Caco-2 (cell line): Measurements from ENCODE around the gene TLL1. TPM values are rescaled to one million over a fixed set of nuclear protein-coding genes. Genes with fewer than 3 reads are reported as not detected.

Source experiments
- BruUV-seq: library from RNA; stranded (reverse); fragments of 400-500 nt; replicated peaks from 2 replicates; lab custom pipeline; 2021; lab: Mats Ljungman, UMichigan
- CTCF ChIA-PET: fragments of 300-600 bp; sonication (Branson Sonifier 250); formaldehyde crosslinking; loops from one replicate; lab custom pipeline; 2022; ENCODE audit warnings: antibody characterized with exemption; lab: Charles Lee
- POLR2A ChIA-PET: fragments of 300-600 bp; sonication (Branson Sonifier 250); formaldehyde crosslinking; loops from one replicate; lab custom pipeline; 2022; ENCODE audit warnings: antibody characterized with exemption; lab: Charles Lee
- DNase-seq, 2 experiments: peaks; one replicate each; pipeline versions ENCODE4 v3.0.0 to v3.0.0-alpha.2; 2020 to 2022
- H3K27me3 ChIP-seq: replicated peaks from 2 replicates; pipeline ENCODE4 v1.6.0; 2011; ENCODE audit warnings: low read length; ENCODE audit not compliant: control insufficient read depth, insufficient read depth
- H3K36me3 ChIP-seq: 2 replicates; pipeline ENCODE4 v1.5.1; 2011; ENCODE audit warnings: low read length; ENCODE audit not compliant: control insufficient read depth, insufficient read depth
- H3K4me1 ChIP-seq: fragments of 250-450 bp; sonication (Bioruptor Pico); 2 replicates; pipeline ENCODE4 v1.5.1; 2020; ENCODE audit warnings: mild to moderate bottlenecking
- H3K4me3 ChIP-seq: 2 replicates; pipeline ENCODE4 v1.5.1; 2011; ENCODE audit warnings: low read depth, mild to moderate bottlenecking, control low read depth, low read length
- H3K9me3 ChIP-seq: fragments of 250-450 bp; sonication (Bioruptor Pico); 2 replicates; pipeline ENCODE4 v1.5.1; 2020; ENCODE audit warnings: mild to moderate bottlenecking, moderate library complexity
- H3K27ac Mint-ChIP-seq: one replicate; pipeline ENCODE4 v1.8.0; 2022; ENCODE audit warnings: mixed read lengths; ENCODE audit not compliant: unreplicated experiment
- H3K27me3 Mint-ChIP-seq: one replicate; pipeline ENCODE4 v1.8.0; 2022; ENCODE audit warnings: mixed read lengths; ENCODE audit not compliant: insufficient read depth, unreplicated experiment
- H3K36me3 Mint-ChIP-seq: one replicate; pipeline ENCODE4 v1.8.0; 2022; ENCODE audit warnings: mild to moderate bottlenecking, mixed read lengths; ENCODE audit not compliant: insufficient read depth, unreplicated experiment
- H3K4me1 Mint-ChIP-seq: one replicate; pipeline ENCODE4 v1.8.0; 2022; ENCODE audit warnings: low read depth, mixed read lengths; ENCODE audit not compliant: unreplicated experiment
- H3K4me3 Mint-ChIP-seq: one replicate; pipeline ENCODE4 v1.8.0; 2022; ENCODE audit warnings: mild to moderate bottlenecking, moderate library complexity, mixed read lengths; ENCODE audit not compliant: unreplicated experiment
- H3K9me3 Mint-ChIP-seq: one replicate; pipeline ENCODE4 v1.8.0; 2022; ENCODE audit warnings: mixed read lengths; ENCODE audit not compliant: unreplicated experiment
- CTCF ChIP-seq, 2 experiments: fragments of 200-600 bp in 1 of 2; IDR thresholded peaks; 1 replicate in 1 of 2; 2 replicates in 1 of 2; pipeline versions ENCODE4 v1.5.1 to v1.8.0; 2011 to 2022; ENCODE audit warnings: antibody characterized with exemption in 1 of 2, control low read depth in 1 of 2, inconsistent platforms in 1 of 2, low read depth in 1 of 2, low read length in 1 of 2, mild to moderate bottlenecking in 1 of 2, moderate library complexity in 1 of 2; ENCODE audit not compliant: insufficient read depth in 1 of 2, severe bottlenecking in 1 of 2, unreplicated experiment in 1 of 2
- intact Hi-C: fragments of 100-400 bp; cut with micrococcal nuclease; formaldehyde crosslinking; loops from one replicate; pipeline ENCODE4 v1.10.0; 2022; ENCODE audit not compliant: unreplicated experiment
- total RNA-seq: library from RNA; stranded (reverse); gene quantifications from 2 replicates; pipeline ENCODE4 v1.2.3, GENCODE V29; 2022

The TLL1 gene
- total RNA-seq, 1 experiment from 2014 or later: 14.2 TPM

DNA sequence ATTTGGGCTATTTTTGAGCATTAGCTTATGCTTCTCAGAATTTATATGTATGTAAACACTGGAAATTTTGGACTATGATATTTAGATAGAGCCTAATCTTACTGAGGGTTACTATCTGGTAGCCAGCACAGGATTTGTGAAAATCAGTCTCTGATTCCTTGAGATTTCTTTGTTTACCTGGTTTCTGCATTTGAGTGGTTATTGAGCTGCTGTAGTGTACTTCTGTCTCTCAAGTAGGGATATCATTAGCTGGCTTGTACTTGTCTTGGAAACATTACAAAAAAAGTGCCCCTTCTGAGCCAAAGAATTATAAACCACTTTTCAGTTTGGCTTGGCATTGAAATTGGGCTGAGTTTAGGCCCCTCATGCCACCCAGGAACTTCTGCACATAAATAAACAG, 49.7 kb downstream of the TLL1 start:
- H3K27me3 Mint-ChIP-seq: no peaks in the 10 kb centered on the region
- ChIA-PET POLR2A (no interaction called here), CTCF (no interaction called here)
- H3K4me3 Mint-ChIP-seq: no peak overlapping the region
- no peaks in the 10 kb centered on the region for H3K27me3 ChIP-seq
- BruUV-seq: no TSS peak
- H3K36me3 ChIP-seq: no peaks in the 10 kb centered on the region
- no peak for DNase-seq
- no peak for TF ChIP-seq CTCF (IDR thresholded peaks at IDR 0.05; ENCODE audit: insufficient read depth in 1 of 2, low read depth in 1 of 2, low read length in 1 of 2, severe bottlenecking in 1 of 2, unreplicated experiment in 1 of 2)
- no peaks in the 10 kb centered on the region for H3K9me3 Mint-ChIP-seq
- H3K4me1 ChIP-seq: no peaks in the 10 kb centered on the region
- H3K4me3 ChIP-seq: no peak overlapping the region
- intact Hi-C loops: no loop called here
- no peaks in the 10 kb centered on the region for H3K36me3 Mint-ChIP-seq
- no peak overlapping the region for H3K27ac Mint-ChIP-seq
- H3K9me3 ChIP-seq: no peaks in the 10 kb centered on the region
- H3K4me1 Mint-ChIP-seq: no peaks in the 10 kb centered on the region

GRCh38 chr4:165926307-165926706, 53.3 kb downstream of the TLL1 start:
- no peak for TF ChIP-seq CTCF (IDR thresholded peaks at IDR 0.05; ENCODE audit: insufficient read depth in 1 of 2, low read depth in 1 of 2, low read length in 1 of 2, severe bottlenecking in 1 of 2, unreplicated experiment in 1 of 2)
- Histone ChIP-seq H3K4me1 (no peaks in the 10 kb centered on the region), H3K36me3 (no peaks in the 10 kb centered on the region), H3K9me3 (no peaks in the 10 kb centered on the region), H3K4me3 (no peak overlapping the region), H3K27me3 (no peaks in the 10 kb centered on the region)
- no peaks in the 10 kb centered on the region for H3K4me1 Mint-ChIP-seq
- H3K36me3 Mint-ChIP-seq: no peaks in the 10 kb centered on the region
- no peak for DNase-seq
- intact Hi-C loops: no loop called here
- H3K27me3 Mint-ChIP-seq: no peaks in the 10 kb centered on the region
- BruUV-seq: no TSS peak
- no peak overlapping the region for H3K4me3 Mint-ChIP-seq
- CTCF ChIA-PET: no interaction called here
- H3K9me3 Mint-ChIP-seq: no peaks in the 10 kb centered on the region
- POLR2A ChIA-PET: no interaction called here
- H3K27ac Mint-ChIP-seq: no peak overlapping the region

GRCh38 chr4:165927366-165927765, 54.3 kb downstream of the TLL1 start:
- Mint-ChIP-seq H3K27ac (no peak overlapping the region), H3K4me3 (no peak overlapping the region), H3K36me3 (no peaks in the 10 kb centered on the region), H3K27me3 (no peaks in the 10 kb centered on the region), H3K4me1 (no peaks in the 10 kb centered on the region), H3K9me3 (no peaks in the 10 kb centered on the region)
- no peaks in the 10 kb centered on the region for H3K27me3 ChIP-seq
- ChIA-PET CTCF (no interaction called here), POLR2A (no interaction called here)
- no peaks in the 10 kb centered on the region for H3K36me3 ChIP-seq
- no peaks in the 10 kb centered on the region for H3K9me3 ChIP-seq
- BruUV-seq: no TSS peak
- no peak for DNase-seq
- no peak for TF ChIP-seq CTCF (IDR thresholded peaks at IDR 0.05; ENCODE audit: insufficient read depth in 1 of 2, low read depth in 1 of 2, low read length in 1 of 2, severe bottlenecking in 1 of 2, unreplicated experiment in 1 of 2)
- no peak overlapping the region for H3K4me3 ChIP-seq
- intact Hi-C loops: no loop called here
- H3K4me1 ChIP-seq: 0 out of 2 replicates have a peak, but pooled peaks cover 6% of the 10 kb centered on the region
